ENCODE data around the gene KCNMA1.
"Not testable (repeated sequence)": the region's sequence is repeated elsewhere in the genome, so short reads cannot be mapped to it uniquely, and the experiment has no call there.

Gene KCNMA1

GRCh38 chr10:77602913-77603533 lies 34.6 kb downstream of the KCNMA1 start:
- DNase-seq = no peak

DNA sequence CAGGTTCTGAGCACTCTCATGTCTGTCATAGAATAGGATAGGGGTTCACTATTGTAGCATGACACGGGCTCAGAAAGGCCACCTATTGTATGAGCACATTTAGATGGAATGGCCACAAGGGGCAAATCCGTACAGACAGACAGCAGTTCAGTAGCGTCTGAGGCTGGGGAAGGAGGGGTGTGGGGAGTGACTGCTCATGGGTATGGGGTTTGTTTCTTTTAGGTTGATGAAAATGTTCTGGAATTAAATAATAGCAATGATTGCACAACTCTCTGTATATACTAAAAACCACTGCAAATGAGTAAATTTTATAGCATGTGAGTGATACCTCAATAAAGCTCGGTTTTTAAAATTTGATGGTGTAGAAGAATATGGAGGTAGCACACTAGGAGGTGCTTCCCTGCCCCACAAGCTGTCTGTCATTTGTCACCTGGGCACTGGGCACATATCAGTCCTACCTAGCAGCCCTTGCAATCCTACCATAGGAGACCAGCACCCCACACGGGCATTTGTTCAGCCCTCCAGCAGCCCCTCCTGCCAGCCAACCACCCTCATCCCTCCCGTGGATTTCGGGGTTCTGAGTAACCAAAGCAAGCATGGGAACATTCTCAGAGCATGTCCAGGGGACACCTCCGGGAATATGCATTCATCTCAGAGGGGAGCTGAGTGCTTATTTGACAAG lies 35.2 kb downstream of the KCNMA1 start:
- no peak for DNase-seq

GRCh38 chr10:77601488-77601887 lies 36.1 kb downstream of the KCNMA1 start:
- DNase-seq = no peak

GRCh38 chr10:77600640-77601039 lies 37.0 kb downstream of the KCNMA1 start:
- no peak for DNase-seq

GRCh38 chr10:77599651-77600050 lies 38.0 kb downstream of the KCNMA1 start:
- DNase-seq = no peak

- DNase-seq = no peak
These were observed 39.0 kb downstream of the KCNMA1 start for GRCh38 chr10:77598606-77599005.

- no peak for DNase-seq
These were observed 40.0 kb downstream of the KCNMA1 start for GRCh38 chr10:77597560-77597959.

DNA sequence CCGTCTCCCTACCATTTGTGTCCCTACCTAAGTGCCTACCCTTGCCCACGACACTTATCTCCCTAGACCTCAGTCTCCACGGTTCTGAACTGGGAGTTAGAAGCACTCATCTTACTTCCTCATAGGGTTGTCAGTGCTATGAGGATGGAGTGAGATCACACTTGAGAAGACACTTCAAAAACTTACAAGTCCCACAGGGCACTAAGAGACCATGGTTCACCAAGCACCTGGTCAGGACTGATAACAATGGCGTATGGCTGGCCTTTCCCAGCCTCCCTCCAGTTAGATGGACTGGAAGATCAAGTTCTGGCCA lies 43.2 kb downstream of the KCNMA1 start:
- DNase-seq = no peak

GRCh38 chr10:77593771-77594470 lies 43.7 kb downstream of the KCNMA1 start:
- no peak for DNase-seq

DNA sequence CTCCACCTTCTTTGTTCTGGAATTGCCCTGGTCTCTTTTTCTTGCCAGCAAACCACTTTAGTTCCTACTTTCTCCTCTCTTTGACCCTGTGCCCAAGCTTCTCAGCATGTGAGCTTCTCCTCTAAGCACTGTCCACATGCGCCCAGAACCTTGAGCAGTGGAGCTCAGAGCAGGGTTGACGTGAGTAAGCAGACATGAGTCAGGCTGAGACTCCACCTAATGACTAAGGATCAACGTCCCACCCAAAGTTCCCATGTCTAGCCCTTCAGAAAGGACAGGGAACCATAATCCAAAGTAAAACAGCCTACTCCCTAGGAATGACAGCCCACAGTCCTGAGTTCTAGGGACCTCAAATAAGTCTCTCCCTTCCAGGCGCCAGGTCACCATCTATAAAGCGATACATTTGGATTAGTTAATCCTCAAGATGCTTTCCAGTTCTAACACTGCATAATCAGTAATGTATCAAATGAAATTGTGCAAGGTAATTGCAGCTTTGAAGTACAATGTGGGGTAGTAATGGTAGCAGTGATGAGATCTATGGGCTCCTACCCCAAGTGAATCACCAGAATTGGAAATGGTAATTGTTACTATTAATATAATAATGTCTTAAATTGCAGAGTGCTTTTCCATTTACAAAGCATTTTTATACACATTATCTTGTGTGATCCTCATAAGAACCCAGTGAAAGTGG lies 44.5 kb downstream of the KCNMA1 start:
- no peak for DNase-seq

- no peak for DNase-seq
These were observed 45.1 kb downstream of the KCNMA1 start for GRCh38 chr10:77592510-77592909.

- DNase-seq = no peak
These were observed 46.2 kb downstream of the KCNMA1 start for GRCh38 chr10:77591238-77591880.

- no peak for DNase-seq
These were observed 47.0 kb downstream of the KCNMA1 start for GRCh38 chr10:77590344-77591237.

GRCh38 chr10:77589703-77590102 lies 47.9 kb downstream of the KCNMA1 start:
- DNase-seq = not testable (repeated sequence)

DNA sequence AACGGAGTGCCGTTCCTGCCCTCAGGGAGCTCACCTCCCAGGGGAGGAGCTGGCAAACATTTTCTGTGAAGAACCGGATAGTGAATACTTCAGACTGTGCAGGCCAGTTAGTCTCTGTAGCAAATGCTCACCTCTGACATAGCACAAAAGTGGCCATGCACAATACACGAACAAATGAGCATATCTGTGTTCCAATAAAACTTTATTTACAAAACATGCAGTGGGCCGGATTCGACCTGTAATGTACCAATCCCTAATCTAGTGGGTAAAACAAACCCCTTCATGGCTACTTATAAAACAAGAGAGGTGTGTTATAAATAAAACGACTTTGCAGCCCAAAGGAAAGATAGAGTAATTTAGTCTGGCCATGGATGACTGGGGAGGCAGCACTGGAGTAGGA lies 48.7 kb downstream of the KCNMA1 start:
- DNase-seq = no peak

DNA sequence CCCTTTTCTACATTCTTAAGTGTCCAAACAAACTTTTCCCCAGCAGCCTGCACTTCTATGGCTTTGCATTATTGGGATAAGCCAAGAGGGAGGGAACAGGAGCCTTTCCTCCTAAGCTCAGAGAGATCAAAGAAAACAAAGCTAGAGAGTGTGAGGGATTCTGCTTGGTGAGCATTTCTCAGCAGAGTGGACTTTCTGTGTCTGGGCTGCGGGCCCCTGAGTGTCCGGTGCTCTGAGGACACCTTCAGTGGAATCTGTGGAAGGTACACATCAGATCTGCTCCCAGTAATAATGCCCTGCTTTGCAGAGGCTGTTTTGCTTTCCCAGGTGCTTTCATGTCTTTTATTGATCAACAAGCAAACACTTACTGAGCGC lies 50.2 kb downstream of the KCNMA1 start:
- DNase-seq = no peak

DNA sequence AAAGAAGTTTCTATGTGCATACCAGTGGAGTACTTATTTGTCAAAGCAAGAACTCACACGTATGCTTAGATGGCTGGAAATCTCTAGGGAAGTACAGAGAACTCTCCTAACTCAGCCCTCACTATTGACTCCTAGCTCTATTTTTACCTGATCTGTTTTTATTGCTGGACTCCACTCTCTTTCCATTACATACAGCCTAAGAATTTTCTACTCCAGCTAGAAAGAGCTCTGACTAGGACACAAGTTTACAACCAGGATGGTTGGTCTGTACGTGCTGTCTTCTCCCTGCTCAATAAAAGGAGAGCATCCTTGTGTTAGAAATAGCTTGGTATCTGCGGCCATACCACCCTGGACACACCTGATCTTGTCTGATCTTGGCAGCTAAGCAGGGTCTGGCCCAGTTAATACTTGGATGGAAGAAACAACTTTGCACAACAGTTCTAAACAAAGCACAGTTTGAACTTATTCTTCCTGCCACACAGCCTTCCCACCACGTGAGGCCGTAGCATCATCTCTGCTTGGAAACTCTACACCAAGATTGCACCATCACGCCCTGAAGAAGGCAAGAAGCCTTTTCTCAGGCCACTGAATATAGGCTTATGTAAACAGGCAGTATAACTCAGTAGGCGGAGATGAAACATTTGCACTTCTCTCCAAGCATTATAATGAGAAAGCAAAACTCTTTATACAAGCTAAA lies 50.7 kb downstream of the KCNMA1 start:
- DNase-seq = no peak

DNA sequence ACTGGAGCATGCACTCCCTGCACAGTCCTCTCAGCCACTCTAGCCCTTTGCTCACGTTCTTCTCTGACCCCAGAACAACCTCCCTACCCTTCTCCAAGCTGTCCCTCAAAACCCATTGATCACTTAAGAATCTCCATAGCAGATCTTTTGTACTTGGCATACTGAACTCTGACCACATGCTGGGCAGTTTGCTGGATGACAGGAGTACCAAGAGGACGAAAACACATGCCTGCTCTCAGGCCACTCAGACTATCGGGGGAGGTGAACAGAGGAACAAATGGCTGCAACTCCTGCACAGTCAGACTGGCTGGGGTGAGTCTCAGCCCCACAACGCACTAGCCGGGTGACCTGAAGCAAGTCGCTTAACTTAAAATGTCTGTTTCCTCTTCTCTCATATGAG lies 52.7 kb downstream of the KCNMA1 start:
- no peak for DNase-seq

DNA sequence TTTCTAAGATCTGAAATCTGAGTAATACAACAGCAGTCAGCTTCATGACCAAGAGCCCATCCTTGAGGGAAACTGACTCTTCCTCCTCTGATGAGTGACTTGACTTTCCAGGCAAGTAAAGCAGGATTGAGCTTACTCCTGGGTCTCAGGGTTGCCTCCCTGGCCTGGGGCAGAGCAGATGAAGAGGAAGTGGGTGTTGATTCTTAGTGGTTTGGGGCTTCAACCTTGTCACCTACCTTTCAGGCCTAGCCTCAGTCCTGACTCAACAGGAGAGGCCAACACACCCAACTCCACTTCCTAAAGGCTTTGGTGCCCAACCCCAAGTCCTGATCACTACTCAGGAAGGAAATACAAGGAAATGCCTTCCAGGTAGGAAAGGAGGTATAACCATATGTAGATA lies 54.1 kb downstream of the KCNMA1 start:
- no peak for DNase-seq

GRCh38 chr10:77582710-77583115 lies 54.9 kb downstream of the KCNMA1 start:
- no peak for DNase-seq

GRCh38 chr10:77581738-77582137 lies 55.9 kb downstream of the KCNMA1 start:
- DNase-seq = no peak

DNA sequence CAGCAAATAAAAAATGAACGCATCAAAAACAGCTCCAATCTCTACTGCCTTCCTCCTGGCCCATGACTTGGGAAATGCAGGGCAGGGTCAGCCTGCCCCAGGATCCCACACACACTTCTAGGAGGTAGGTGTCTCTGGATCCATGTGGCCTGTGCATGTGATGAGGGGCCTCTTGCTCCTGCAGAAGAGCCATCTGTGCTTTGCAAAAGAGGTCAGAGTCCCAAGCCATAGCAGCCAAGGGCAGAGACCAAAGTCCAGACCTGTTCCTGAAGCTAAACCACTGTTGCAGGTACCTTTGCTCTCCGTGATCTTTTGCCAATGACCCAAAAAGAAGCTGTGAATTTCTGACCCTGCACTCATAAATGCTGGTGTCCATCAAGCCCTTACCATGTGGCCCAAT lies 57.1 kb downstream of the KCNMA1 start:
- DNase-seq = no peak

Data from stimulated activated CD4-positive, alpha-beta T cell treated with anti-CD3 and anti-CD28 coated beads, Interleukin-2, amount 100 ng/mL, for 48 hours (primary cell).